Fibroblast of skin of back (primary cell): ENCODE results near the gene CORO2A.

ENCODE experiments used
- DNase-seq: peaks from one replicate; pipeline ENCODE4 v3.0.0-alpha.2; 2013

Gene CORO2A

GRCh38 chr9:98219794-98220370 is 27.4 kb upstream of the CORO2A start:
- no peak for DNase-seq

GRCh38 chr9:98219364-98219716 is 26.9 kb upstream of the CORO2A start:
- DNase-seq = no peak

GRCh38 chr9:98218562-98219363 is 26.3 kb upstream of the CORO2A start:
- peak; percentile 49 for DNase-seq

- DNase-seq = no peak
These were observed 24.8 kb upstream of the CORO2A start for GRCh38 chr9:98217255-98217654.

GRCh38 chr9:98216391-98216790 is 24.0 kb upstream of the CORO2A start:
- DNase-seq = no peak

- no peak for DNase-seq
These were observed 23.4 kb upstream of the CORO2A start for GRCh38 chr9:98215821-98216220.

- peak; percentile 39 for DNase-seq
These were observed 22.8 kb upstream of the CORO2A start for GRCh38 chr9:98215271-98215670.

- DNase-seq = no peak
These were observed 22.4 kb upstream of the CORO2A start for GRCh38 chr9:98214811-98215210.

GRCh38 chr9:98211260-98211659 is 18.8 kb upstream of the CORO2A start:
- no peak for DNase-seq

- no peak for DNase-seq
These were observed 18.0 kb upstream of the CORO2A start for GRCh38 chr9:98210435-98210834.

GRCh38 chr9:98209530-98209929 is 17.1 kb upstream of the CORO2A start:
- no peak for DNase-seq

- DNase-seq = no peak
These were observed 16.2 kb upstream of the CORO2A start for GRCh38 chr9:98208635-98209034.

- DNase-seq = no peak
These were observed 15.2 kb upstream of the CORO2A start for GRCh38 chr9:98207606-98208005.

GRCh38 chr9:98206754-98207153 is 14.3 kb upstream of the CORO2A start:
- DNase-seq = no peak

GRCh38 chr9:98204692-98205091 is 12.3 kb upstream of the CORO2A start:
- no peak for DNase-seq

GRCh38 chr9:98203153-98203552 is 10.7 kb upstream of the CORO2A start:
- DNase-seq = no peak

- no peak for DNase-seq
These were observed 9.8 kb upstream of the CORO2A start for GRCh38 chr9:98202252-98202651.

- DNase-seq = no peak
These were observed 9.3 kb upstream of the CORO2A start for GRCh38 chr9:98201749-98202148.

- DNase-seq = no peak
These were observed 8.7 kb upstream of the CORO2A start for GRCh38 chr9:98201102-98201501.

- no peak for DNase-seq
These were observed 7.1 kb upstream of the CORO2A start for GRCh38 chr9:98199388-98200033.

- DNase-seq = no peak
These were observed 3.2 kb upstream of the CORO2A start for GRCh38 chr9:98195671-98196070.

- DNase-seq = no peak
These were observed 1.0 kb upstream of the CORO2A start for GRCh38 chr9:98193336-98193944.

GRCh38 chr9:98191671-98192502 is 550 bp downstream of the CORO2A start:
- DNase-seq = no peak
